HG02885 (cell line): ENCODE measurements around the gene FOXM1.
"Not testable (repeated sequence)": the region's sequence is repeated elsewhere in the genome, so short reads cannot be mapped to it uniquely, and the experiment has no call there.

ENCODE experiments used
- ATAC-seq: cut with Tn5 transposase; IDR thresholded peaks from one replicate; pipeline ENCODE4 v1.9.1; 2021; ENCODE audit warnings: mild to moderate bottlenecking; ENCODE audit not compliant: unreplicated experiment, poor library complexity

Gene FOXM1

DNA sequence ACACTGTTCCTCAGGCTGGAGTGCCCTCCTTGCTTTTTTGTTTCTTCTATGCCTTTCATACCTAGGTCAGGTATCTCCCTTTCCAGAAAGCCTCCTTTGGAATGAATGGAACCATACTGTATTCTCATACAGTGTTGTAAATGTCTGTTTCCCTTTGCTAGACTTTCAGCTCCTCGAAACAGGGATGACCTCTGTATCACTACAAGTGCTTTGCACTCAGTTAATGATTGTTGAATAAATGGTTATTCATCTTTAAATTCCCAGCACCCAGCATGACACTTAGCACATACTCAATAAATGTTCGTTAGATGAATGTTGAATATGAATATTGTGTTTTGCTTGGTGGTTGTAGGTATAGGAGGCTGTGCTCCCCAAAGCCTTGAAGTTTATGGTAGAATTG, 7.8 kb upstream of the FOXM1 start:
- ATAC-seq: no peak

DNA sequence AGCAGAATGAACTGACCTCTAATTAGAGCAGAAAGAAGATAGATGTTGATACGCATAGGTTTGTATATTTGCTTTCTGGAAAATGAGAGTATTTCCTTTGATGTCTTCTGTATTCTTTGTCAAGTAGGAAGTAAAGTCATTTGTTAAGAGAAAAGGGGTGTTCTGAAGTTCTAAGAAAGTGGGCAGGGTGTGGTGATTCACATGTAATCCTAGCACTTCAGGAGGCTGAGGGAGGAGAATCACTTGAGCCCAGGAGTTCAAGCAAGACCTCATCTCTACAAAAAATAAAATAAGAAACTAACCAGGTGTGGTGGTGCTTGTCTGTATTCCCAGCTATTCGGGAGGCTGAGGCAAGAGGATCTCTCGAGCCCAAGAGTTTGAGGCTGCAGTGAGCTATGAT, 2.9 kb upstream of the FOXM1 start:
- ATAC-seq: no peak

DNA sequence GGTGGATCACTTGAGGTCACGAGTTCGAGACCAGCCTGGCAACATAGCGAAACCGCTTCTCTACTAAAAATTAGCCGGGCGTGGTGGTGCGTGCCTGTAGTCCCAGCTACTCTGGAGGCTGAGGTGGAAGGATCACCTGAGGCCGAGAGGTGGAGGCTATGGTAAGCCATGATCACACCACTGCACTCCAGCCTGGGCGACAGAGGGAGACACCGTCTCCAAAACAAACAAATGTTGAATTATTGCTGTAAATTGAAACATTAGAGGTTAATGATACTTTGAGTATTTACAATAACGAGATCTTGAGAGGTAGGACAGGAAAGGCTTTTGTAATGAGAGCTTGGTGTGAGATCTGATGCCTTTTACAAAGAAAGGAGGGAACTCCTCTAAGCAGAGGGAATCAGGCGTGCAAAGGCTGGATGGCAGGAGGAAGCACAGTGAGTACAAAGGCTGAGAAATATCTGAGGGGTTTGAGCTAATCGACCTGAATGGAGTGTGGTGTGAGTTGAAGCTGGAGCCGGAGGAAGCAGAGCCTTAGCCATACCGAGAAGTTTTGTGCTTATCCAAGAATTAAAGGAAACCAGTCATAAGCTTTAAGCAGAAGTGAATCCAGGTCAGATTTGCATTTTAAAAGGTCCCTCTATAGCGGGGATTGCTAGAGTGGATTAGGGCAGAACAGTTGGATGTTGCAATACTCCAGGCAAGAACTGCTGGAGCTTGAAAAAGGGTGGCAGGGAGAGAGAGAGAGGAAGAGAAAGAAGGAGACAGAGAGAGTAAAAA, 1.2 kb upstream of the FOXM1 start:
- ATAC-seq: no peak

DNA sequence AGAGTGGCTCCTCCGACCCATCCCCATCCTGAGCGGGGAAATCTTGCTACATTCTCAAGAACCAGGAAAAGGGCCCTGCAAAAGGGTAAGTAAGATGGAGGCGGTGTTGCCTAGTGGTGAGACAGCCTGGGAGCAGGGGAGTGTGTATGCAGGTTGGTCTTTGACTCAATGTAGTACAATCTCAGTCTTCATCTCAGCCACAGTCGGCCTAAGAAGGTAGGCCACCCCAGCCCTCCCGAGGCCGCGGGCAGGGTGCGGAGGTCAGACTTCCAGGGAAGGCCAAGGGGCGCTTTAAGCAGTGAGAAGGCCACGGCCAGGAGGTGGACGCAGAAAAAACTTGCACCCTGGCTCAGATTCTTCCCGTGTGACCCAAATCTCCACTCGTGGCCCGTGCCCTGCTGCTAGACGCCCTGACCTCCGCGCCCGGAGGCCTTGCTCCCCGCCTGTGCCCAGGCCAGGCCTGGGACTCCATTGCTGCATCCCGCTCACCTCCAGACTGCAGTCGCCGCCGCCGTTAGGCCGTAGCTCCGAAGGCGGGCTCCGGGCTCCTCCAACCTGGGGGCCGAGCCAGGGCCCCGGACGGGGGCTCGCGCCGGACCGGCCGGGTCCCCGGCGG, 435 bp downstream of the FOXM1 start:
- peak; percentile 43 for ATAC-seq

DNA sequence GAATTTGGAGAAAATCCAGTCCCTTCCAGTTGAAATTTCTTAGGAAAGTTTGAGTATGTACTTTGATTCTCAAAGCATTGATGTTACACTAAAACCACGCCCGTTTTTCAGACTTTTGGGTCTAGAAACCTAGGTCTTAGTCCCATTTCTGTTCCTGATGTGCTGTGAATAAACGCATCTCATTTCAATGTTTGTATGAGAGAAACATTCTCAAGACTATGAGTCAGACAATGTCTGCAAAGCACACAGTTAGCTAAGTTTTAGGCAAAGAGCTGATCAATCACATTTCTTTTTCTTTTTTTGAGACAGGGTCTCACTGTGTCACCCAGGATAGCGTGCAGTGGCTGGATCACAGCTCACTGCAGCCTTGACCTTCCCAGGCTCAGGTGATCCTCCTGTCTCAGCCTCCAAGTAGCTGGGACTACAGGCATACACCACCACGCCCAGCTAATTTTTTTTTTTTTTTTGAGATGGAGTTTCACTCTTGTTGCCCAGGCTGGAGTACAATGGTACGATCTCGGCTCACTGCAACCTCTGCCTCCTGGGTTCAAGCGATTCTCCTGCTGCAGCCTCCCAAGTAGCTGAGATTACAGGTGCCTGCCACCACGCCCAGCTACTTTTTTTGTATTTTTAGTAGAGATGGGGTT, 7.9 kb downstream of the FOXM1 start:
- not testable (repeated sequence) for ATAC-seq

DNA sequence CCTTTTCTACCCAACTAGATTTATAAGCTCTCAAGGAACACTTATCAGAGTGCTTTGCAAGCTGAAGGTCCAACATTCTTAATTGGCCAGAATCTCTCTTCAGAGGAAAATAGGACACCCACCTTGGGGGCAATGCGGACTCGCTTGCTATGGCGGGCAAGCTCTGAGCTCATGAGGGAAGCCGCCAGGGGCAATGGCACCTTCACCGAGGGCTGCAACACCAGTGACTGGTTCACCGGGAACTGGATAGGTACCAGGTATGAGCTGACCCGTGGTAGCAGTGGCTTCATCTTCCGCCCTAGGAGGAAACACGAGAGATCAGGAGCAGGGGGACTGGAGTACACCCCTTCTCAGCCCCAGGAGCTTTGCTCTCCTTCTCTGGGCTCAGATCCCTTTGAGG, 12.8 kb downstream of the FOXM1 start:
- ATAC-seq: no peak

DNA sequence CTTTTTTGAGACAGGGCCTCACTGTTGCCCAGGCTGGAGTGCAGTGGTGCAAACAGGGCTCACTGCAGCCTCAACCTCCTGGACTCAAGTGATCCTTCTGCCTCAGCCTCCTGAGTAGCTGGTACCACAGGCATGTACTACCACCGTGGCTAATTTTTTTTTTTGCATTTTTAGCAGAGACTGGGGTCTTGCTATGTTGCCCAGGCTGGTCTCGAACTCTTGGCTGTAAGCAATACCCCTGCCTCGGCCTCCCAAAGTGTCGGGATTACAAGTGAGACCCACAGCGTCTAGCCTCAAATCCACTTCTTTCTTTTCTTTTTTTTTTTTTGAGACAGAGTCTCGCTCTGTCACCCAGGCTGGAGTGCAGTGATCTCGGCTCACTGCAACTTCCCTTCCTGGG, 13.6 kb downstream of the FOXM1 start:
- ATAC-seq: not testable (repeated sequence)

DNA sequence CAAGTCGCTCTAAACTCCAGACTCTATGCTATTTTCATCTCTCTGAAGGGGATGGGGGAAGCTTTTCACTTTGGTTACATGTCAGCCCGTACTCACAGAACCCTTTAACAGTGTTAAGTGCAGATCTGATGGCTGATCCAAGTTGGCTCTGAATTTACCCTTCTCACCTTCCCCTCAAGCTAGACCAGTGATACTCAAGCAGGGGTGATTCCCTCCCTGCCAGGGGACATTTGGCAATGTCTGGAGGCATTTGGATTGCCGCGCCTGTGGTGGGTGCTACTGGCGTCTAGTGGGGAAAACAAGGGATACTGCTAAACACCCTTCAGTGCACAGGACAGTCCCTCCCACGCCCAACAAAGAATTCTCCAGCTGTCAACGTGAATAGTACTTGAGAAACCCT, 14.1 kb downstream of the FOXM1 start:
- no peak for ATAC-seq

DNA sequence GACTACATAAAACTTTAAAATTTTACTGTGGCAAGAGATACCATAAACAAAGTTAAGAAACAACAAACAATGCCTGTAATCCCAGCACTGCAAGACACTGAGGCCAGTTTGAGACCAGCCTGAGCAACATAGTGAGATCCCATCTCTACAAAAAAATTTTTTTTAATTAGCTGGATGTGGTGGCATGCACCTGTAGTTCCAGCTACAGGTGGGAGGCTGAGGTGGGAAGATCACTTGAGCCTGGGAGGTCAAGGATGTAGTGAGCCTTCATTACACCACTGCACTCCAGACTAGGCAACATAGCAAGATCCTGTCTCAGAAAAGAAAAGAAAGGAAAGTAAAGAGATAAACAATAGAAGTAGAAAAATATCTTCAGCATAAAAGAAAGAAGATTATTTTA, 16.8 kb downstream of the FOXM1 start:
- no peak for ATAC-seq

DNA sequence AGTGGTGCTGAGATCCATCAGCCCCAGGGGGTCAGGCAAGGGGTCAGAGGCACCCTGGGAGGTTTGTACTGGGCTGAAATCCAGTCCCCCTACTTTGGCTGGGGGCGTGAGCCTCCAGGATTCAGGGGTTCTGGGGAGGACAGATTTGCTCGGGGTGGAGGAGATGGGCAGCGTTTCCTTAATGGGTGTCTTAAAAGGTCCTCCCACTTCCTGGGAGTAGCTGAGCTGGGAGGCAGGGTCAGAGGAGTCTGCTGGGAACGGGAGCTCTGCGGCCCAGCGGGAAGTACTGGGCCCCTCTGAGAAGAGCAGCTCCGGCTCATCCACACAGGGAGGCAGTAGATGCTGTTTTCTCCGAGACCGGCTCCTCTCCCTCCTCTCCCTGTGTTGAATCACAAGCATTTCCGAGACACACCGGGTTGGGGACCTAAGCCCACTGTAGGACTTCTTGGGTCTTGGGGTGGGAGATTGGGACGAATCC, 18.0 kb downstream of the FOXM1 start:
- no peak for ATAC-seq

DNA sequence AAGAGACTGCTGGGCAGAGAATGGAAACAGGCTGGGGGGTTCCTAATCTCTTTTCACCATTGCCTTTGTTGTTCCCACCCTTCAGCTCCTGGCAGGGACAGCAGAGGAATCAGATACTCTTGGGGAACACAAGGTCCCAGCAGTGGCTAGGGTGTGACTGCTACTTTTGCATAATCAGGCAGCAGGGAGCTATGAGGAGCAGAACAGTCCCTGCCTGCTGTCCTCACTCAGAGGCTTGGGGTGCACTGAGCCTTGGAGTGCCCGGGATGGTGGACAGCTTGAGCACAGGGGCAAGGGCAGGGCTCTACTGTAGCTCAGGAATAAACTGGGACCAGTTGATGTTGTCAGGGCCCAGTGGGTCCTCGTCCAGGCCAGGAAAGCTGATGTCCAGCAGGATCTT, 18.6 kb downstream of the FOXM1 start:
- ATAC-seq: no peak

DNA sequence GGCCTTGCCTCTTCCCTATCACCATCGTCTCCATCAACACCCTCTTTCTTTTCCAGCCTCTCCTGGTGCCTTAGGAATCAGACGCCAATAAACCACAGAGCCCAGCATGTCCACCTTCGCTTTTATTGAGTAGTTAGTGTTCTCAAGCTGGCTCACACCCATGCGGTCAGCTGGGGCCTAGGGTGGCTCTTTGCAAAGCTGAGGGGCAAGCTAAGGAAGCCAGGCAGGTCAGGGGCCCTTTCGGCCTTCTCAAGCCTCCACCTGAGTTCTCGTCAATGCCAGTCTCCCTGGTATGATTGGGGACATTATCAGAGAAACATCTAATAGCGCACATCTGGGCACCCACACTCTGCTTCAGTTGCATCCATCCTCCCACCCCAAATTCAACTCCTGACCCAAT, 19.4 kb downstream of the FOXM1 start:
- ATAC-seq: no peak

DNA sequence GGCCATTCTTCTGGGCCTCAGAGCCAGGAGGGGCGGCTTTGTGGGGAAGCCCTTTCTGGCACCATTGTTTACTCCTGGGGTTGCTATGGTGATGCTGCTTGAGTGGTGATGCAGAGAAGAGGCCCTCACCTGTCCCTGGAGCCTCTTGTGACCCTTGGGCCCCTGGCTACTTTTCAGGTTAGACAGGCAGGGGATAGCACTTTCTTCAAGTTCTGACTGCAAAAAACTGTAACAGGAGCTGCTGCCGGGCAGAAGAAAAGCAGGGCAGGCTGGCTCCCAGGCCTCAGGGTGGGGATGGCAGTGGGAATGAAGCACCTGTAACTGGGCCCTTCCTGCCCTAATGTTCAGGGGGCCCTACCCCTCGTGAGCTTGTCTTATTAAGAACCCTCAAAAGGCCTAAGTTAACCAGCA, 19.9 kb downstream of the FOXM1 start, which contains the start of gene TEX52:
TEX52 (minus strand) TSS at position 19 of the 411 bp plus-strand sequence; CDS start at position 6, 13 bp downstream.
- ATAC-seq: no peak

DNA sequence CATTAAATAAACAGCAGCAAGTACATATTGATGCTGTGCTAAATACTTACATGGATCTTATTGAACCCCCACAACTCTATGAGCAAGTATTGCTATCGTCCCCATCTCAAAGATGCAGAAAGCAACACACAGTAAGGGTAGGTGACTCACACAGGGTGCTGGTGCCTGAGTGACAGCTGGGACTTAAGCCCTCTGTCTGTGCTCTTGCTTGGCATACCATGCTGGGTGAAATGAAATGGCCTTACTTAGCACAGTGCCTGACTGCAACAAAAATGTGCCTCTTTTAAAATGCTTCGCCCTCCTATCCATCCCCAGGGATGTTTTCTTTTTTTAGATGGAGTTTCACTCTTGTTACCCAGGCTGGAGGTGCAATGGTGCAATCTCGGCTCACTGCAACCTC, 20.9 kb downstream of the FOXM1 start:
- no peak for ATAC-seq

DNA sequence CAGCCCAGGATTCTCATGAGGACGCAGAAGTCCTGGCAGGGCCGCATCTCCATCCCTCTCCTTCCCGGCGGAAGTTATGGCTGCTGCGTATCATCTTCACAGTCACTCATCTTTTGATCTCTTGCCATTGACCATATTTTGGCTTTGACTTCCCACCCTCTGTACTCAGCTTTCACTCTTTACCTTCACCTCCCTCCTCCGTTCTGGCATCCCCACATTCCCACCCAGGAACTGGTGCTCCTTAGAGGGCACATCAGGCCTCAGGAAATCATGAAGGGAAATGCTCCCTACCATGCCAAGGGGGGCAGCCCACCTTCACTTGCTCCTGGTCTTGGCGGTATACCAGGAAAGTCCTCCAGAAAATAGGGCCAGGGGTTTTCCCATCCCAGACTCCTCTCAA, 21.4 kb downstream of the FOXM1 start:
- ATAC-seq: no peak

DNA sequence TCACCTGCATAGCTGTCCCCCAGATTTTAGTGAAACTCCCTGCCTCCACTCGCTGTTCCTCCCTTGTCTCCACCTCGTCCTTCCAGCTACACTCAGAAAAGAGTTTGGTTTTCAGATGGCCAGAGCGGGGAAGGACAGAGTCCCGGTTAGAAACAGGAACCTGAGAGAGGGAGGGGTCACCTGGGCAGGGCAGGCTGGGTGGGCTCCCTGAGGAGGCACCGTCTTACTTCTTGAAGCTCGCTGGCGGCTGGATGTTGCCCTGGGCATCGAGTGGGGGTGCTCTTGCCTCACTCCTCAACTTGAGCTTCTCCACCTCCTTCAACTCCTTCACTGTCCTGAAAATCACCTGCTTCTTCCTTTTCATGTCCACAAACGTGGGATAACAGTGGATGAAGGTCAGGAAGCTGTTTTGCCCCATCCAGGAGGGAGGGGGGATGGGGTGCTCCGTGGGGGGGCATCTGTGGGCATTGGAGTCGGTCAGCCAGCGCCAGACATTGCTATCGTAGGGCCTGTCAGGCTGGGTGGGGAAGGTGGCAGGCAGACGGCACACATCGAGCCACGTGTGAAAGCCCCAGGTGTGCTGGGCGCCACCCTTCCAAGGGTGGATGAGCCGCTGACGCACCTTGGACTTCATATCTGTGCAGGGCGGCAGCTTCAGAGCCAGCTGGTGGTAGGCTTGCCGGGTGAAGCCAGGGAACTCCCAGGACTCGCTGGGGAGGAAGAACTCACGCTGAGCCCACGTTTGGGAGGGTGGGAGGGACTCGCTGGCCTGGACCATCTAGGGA, 22.1 kb downstream of the FOXM1 start:
- ATAC-seq: no peak

DNA sequence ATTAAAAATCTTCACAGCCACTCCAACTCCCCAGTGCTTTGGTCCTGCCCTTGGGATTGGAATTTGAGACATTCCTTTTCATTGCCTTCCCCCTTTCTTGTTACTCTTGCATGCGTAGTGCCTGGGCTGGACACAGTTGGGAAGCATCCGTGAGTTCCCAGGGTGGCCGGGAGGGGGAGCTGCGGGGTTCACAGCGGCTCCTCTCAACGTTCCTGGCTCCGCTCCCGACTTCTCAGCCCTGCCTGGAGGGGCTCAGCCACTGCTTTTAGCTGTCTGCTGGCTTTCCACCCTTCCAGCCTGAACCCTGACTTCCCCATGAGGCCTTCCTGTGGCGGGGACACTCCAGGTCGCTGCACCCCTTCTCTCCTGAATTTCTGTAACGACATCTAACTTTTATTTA, 23.3 kb downstream of the FOXM1 start:
- ATAC-seq: no peak

DNA sequence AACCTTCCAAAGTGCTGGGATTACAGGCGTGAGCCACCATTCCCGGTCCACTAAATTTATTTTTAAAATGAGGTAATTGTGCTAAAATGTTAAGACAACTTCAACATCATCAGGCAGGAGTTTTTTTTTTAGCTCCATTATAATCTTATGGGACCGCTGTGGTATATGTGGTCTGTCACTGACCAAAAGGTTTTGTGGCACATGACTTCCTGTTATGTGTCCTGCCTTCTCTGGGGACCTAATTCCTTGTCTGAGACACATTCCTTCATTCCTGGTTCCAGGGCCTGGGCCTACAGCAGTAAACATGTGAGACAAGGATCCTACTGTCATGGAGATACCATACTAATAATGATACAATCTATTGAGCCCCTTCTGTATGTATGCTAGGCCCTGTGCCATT, 25.0 kb downstream of the FOXM1 start:
- ATAC-seq: no peak

DNA sequence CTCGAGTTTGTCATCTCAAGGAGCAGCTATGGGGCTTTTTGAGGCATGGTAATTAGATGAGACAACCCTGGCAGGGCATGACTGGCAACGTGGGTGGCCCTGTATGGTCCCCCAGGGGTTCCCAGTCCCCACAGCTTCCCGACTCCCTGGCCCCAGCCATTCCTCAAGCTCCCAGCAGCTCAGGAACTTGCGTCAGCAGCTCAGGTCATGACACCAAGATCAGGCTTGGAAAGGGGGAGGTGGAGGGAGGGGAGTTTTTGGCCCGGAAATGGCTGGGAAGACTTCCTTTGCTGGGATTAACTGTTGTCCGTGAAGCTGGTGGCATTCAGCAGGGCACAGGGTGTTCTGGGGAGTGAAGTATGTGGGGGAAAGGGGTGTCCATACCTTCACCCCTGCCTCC, 31.7 kb downstream of the FOXM1 start:
- ATAC-seq: no peak

DNA sequence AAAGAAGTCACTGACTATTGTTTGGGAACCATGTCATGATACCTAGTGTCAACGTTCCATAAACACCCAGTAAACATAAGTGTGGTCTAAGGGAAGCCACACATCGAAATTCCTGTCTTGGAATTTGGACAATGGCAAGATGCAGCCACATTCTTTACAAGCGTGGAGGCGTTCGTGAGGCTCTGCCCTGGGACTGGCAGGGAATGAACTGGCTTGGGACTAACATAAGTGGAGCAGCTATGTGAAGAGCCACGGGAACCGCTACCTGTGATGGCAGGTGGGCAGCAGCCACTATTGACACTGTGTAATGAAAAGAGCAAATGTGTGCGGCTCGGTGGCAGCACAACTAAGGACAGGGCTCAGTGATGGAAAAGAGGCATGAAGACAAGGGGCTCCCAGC, 32.2 kb downstream of the FOXM1 start:
- ATAC-seq: no peak

DNA sequence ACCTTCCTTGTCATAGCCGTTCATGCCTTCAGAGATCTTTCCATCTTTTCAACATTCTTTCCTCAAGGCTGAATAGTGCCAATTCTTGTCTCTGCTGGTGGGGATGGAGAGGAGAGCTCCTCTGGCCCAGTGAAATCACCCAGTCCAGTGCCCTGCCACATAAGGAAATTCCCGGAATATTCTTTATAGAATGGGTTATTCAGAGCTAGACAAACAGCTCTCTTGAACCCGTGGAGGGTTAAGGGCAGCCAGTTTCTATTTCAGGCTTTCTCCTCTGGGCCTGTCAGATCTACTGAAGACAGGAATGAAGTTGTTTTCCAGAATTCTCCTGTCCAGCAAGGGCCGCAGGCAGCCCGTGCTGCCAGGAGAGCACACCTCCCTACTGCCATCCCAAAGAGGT, 34.0 kb downstream of the FOXM1 start:
- ATAC-seq: no peak
